ENCODE results near the gene C6orf141.

Gene C6orf141

DNA sequence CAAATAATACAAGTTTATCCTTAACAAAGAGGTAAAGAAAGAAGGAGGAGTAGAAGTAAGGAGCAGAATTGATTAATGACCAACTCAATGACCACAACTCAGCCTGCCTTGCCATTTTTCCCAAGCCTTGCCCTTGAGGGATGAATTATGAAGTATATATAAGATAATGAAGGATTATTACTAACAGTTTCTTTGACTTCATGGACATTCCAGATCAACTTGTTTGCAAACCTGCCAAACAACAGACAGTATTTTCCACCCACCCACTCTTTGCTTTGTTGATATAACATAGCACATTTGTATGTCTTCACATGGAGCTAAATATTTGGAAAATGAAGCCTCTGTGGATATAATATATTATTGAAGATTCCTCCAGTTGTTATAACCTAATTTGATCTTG lies 9.9 kb upstream of the C6orf141 start:
- DNase-seq: no peak

DNA sequence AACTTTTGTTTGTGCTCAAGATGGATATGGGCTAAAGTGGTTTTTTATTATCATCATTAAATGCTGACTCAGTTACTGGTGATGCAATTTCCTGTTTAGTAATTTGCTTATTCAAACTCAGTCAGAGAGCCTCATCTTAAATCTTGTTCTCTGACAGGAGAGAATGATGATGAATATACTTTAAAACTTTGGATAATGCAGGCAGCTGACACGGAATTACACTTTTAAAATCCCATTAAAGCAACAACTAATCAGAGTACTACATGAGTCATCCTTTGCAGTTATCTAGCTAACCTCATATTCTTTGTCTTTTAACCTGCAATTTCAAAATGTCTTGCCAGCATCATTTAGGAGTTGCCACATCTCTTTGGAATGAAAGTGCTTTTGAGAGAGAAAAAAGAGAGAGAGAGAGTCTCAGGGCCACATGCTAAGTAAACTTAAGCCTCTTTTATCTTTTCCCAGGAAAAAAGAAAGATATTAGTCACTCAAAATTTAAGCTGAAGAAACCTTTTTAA lies 9.2 kb upstream of the C6orf141 start:
- DNase-seq: no peak

DNA sequence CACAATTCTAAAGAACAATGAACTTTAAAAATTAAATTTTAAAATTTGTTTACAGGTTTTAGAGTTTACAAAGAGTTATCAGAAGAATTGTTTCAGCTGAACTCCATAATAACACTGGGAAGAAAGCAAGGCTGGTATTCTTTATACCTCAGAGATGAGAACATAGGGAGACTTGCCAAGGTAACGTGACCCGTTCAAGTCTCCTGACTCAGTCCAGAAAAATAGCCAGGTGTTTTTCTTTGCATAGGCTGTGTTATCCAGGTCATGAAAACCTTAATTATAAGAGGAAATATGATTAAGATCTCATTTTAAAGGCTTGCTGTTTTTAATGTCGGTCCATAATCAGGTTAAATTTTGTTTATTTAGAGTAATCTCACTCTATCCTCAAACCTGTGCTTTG lies 8.5 kb upstream of the C6orf141 start:
- no peak for DNase-seq

DNA sequence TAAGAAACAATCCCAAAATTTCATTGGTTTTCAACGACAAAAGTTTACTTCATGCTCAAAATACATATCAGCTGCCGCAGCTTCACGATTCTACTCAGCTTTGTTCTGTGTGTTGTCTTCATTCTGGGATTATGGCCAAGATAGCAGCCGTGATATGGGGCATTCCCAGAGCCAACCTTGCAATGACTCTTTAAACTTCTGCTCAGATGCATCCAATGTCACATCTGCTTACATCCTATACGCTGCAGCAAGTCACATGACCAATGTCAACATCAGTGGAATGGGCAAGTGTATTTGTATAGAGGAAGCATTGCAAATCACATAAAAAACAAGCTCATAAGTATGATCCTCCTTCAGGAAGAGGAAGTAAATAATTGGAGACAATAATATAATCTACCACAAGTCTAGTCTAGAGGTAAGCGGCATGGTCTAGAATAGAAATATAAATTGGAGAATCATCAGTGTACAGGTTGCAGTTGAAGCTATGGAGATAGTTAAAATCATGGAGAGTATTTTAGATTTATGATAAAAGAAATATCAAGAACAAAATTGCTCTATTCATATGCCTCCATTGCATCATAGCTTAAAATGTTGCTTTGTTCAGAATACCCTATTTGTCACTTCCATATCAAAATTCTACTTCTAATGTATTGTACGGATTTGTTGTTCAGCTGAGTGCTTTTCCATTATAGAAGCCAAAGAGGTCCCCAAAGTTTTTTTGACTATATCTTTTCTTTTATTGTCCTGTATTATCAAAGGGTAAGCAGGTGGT lies 7.2 kb upstream of the C6orf141 start:
- no peak for DNase-seq

DNA sequence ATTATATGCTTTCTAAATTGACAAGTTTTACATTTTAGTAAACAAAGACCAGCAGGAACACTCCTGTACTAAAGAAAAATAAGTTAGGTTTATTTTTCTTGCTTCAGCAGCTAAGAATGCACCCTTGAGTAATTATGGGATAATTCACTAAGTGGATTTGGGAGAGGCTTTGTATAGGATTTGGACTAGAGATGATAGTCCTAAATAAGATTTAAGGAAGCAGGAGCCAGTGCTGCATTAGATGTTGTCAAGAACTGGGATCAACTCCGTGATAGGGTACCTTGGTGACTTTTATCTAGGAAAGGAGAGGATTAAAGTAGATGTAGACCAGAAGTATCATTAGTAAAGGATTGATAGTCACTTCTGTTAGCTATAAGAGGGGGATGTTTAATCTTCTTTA lies 4.1 kb upstream of the C6orf141 start:
- no peak for DNase-seq

DNA sequence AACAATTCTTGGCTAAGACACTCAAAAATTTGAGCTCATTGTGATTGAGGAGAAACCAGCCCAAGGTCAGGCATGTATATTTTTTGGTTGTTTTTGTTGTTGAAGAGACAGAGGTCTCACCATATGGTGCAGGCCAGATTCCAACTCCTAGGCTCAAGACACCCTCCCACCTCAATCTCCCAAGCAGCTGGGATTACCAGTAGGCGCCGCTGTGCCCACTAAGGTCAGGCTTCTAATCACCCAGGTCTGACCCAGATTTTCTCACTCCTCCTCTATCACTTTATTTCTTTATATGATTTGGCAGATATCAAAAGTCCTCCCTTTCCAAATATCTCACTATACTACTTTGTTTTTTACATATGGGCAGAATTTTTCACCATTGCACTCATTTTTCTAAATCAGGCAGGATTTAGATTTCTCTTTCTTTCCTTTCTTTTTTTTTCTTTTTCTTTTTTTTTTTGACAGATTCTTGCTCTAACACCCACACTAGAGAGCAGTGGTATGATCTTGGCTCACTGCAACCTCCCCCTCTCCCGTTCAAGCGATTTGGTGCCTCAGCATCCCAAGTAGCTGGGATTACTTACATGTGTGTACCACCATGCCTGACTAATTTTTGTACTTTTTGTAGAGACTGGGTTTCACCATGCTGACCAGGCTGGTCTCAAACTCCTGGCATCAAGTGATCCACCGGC lies 1.7 kb upstream of the C6orf141 start:
- DNase-seq: no peak

DNA sequence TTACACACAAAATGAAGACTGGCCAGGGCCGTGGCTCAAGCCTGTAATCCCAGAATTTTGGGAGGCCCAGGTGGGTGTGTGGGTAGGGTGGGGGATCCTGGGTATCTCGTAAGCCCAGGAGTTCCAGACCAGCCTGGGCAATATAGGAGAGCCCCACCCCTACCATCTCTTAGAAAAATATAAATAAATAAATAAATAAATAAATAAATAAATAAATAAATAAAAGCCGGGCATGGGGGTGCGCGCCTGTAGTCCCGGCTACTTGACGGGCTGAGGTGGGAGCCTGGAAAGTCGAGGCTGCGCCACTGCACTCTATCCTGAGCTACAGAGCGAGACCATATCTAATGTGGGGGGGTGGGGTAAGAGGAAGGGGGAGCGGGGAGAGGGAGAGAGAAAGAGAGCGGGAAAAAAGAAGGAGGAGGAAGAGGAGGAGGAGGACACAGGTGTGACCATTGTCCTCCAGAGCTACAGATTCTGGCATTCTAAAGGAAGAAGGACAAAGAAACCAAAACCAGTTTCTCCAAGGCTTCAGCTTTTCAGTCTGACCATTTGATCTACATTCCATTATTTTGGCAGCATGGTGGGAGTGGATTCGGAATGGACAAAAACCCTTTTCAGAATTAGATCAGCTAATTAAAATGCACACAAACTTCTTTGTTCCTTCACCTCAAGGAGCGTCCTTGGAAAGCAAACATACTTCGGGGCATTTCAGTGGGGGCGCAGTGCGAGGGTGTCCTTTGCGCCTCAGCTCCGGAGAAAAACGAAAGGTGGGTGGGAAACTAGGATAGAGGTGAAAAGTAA lies 577 bp upstream of the C6orf141 start:
- DNase-seq: no peak

DNA sequence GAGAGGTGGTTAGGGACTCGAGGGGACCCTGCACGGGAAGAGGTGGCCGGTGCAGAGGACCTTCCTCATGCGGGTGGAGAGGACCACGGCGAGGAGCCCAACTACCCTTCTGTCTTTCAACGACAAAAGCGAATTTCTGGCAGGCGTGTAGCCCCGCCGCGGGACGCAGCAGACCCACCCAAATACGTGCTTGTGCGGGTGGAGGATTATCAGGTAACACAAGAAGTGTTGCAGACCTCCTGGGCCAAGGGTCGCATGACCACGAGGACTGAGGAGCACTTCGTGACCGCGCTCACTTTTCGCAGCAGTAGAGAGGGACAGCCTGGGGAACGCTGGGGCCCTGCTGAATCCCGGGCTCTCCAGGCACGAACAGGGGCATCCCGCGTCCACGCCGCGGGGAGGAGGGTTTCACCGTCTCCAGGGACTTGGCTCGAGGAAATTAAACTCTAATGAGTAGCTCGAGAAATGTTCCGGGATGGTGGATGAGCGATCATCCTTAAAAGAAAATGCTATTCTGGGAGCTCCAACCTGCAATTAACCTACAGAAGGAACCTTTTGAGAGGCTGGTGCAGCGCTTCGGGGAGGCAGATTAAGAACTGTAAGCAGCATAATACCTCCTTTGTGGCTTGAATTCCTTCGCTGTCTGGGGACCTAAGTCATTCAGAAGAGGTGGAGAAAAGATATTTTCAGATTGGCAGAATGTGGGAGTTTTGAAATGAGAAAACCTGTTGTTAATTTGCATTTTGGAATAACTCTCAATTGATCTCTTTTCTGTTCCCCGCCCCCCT lies 804 bp downstream of the C6orf141 start:
- no peak for DNase-seq

DNA sequence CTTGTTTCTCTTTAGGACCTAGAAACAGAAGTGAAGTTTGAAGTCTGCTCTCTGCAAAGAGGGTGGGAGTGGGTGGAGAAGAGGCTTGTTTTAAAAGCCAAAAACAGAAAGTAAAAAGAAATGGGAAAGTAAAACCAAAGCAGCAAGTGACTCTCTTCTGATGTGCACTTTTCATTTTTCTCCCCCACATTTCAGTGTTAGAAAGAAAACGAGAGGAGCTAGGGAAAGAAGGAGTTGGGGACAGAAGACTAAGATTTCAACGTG lies 1.3 kb downstream of the C6orf141 start:
- DNase-seq: no peak

DNA sequence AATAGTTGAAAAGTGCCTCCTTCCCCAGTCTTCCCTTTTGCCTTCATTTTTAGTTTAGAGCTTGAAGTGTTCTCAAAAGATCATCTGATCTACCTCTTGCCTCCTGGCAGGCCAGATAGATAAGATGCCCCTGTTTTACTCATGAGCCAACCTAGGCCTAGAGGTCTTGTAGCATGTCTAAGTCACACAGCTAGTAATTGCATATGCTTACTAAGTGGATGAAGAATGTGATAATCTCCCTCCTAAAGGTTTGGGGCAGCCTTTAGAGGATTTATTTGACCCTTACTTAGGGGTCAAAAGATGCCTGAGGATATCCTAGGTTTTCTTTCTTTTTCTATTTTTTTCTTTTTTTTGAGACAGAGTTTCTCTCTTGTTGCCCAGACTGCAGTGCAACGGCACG lies 2.1 kb downstream of the C6orf141 start:
- DNase-seq: no peak

DNA sequence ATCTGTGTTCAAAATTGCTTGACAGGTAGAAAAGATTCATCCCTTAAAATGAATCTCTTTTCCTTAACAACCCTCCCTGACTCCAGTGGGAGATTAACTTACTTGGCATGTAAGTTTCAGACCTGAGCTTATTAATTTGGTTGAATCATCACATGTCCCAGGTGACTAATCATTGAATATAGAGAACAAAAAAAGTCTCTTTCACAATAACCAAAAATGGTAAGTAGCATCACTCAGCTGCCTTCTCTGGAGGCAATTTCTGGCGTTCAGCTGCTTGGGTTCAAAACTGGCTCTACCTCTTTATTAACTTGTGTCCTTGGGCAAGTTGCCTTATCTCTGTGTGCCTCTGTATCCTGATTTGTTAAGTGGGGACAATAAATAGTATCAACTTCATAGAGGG lies 2.9 kb downstream of the C6orf141 start:
- no peak for DNase-seq

DNA sequence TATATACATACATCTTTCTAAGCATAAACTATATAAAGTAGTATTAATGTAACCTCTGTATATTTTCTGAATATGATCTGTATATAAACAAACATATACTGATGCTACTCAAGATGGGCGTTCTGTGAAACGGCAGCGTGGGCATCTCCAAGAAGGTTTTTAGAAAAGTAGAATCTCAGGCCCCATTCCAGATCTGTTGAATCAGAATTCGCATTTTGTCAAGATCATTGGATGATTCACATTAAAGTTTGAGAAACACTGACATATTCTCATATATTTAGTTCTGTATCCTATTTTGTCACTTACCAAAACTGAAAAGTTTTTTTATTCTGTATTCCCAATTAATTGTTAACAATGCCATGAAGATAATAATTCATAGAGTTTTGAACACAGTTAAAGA lies 5.5 kb downstream of the C6orf141 start:
- no peak for DNase-seq

DNA sequence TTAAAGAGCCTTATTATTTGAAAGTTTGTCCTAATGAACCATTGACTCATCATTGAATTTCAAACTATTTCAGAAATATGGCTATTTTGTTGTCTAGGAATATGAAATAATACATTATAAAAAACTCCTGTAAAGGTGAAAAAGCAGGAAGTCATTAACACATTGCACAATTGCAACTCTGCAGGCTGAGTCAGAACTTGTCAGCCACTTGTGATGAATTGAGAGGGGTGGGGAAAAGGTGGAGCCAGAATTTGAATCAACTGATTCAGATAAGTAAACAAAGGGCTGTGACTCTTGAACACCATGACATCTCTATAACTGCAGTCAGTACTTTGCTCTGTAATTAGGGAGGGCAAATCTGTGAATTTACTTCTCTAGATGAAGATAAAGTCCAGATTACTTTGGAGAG lies 6.0 kb downstream of the C6orf141 start:
- DNase-seq: no peak

DNA sequence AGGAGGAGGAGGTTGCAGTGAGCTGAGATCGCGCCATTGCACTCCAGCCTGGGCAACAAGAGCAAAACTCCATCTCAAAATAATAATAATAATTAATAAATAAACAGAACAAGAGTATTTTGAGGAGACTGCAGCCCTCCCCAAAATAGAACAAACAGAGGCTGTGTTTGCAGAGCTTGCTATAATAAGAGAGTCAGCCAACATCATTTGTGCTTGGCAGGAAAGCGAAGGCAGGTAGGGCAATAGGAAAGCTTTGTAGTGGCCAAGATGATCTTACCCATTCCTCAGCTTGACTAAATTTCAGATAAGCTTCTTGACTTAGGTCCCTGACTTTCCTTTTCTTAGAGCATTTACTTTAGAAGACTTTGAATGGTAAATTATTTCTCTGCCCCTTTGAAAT lies 6.7 kb downstream of the C6orf141 start:
- no peak for DNase-seq

DNA sequence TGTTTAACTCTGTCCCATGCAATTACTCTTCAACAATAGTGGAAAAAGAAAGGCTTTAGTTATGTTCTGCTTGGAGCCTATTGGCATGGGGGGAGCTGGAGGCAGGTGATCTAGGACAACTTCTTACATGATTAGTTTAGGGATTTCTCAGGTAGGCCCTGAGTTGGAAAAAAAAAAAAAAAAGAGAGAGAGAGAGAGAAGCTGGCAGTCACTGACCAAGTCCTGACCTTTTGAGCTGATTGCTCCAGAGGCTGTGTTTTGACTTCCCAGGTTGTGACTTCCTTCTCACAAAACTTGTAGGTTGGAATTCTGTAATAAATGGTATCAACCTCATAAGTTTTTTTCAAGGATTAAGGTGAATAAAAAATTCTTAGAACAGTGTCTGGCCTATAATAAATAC lies 7.8 kb downstream of the C6orf141 start:
- DNase-seq: no peak

DNA sequence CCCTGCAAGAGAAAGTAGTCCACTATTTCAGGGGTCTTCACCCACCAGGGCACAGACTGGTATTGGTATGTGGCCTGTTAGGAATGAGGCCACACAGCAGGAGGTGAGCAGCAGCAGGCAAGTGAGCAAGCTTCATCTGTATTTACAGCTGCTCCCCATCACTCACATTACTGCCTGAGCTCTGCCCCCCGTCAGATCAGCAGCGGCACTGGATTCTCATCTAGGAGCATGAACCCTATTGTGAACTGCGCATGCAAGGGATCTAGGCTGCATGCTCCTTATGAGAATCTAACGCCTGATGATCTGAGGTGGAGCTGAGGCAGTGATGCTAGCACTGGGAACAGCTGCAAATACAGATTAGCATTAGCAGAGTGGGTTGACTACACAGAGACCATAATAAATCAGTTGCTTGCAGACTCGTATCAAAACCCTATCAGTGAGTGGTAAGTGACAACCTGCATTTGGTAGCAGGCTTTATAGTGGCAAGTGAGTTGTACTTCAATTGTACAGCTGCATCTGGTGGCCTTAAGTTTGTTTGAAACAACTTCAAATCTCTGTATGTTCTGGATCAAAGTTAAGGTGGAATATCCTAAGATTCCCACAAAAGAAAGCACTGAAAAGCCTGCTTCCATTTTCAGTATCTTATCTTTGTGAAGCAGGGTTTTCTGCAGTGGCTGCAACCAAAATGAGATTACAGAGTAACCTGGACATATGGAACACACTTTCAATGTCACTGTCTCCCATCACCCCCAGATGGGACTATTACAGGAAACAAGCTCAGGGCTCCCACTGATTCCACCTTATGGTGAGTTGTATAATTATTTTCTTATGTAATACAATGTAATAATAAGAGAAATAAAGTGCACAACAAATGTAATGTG lies 12.8 kb downstream of the C6orf141 start:
- DNase-seq: no peak

DNA sequence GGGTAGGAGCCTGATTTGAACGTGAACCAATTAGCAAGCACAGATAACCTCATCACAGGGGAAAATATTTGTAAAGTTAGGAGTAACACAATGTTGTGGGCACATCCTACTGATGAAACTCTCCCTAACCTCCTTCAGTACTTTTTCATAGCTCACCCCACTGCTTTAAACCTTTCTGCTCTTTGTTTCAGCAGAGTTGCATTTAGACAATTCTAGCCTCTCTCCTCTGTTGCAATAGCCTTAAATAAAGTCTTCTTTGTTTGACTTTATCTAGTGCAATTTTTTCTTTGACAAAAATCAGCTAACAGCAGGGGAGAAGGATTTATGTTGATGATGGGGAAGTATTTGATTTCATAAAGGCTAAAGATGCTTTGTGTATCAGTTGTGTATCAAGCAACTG lies 14.1 kb downstream of the C6orf141 start:
- DNase-seq: no peak

DNA sequence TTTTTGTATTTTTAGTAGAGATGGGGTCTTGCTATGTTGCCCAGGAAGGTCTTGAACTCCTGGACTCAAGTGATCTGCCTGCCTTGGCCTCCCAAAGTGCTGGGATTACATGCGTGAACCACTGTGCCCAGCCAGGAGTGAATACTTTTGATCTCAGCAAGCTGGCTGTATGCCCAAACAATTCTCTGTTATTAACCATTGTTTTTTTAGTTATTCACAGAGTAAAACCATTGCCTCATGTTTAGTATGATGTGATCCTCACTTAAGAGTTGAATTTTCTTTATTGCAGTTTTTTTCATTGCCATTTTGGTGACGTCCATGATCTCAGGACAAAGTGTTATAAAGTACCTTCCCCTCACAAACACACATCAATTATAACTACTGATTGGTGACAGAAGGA lies 14.8 kb downstream of the C6orf141 start:
- no peak for DNase-seq

DNA sequence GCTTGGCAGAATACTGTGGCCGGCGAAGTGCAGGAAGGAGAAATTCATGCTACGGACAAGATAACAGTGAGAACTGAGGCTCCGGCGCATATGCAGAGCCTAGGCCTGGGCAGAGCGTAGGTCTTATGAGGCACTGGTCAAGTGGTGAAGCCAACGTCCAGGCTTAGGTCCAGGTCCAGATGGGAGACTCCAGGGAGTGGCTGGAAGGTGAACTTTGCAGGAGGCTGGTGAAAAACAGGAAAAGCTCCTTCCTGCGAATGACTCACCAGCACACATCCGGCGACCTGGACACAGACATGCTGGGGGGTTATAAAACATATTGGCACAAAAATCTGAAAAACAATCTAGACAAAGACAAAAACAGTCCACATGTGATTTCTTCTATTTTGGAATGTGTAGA lies 15.4 kb downstream of the C6orf141 start:
- DNase-seq: no peak

DNA sequence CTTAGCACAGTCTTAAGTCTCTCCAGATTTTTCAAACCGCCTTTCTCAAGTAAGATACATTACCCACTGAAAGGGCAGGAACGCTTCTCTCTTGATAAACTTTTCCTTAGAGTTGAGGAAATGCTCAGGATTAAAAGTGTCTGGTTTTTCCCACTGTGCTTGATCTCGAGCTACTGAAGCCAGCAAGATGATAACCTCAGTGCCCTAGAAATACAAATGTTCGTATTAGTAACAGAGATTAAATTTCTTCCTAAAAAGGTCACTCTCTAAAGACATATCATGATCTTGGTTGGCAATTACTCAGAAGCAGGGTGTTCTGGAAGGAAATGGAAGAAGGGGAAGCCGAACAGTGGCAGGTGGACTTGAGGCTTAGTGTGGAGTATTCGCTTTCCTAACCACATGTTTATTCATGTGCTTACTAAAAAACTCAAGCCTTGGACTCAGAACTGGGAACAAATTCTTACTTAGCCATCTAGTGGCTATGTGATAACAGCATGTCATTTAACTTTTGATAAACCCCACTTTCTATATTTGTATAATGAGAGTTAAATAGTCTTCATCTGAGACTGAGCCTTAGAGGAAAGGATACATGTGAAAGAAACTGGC lies 20.1 kb downstream of the C6orf141 start:
- DNase-seq: no peak

DNA sequence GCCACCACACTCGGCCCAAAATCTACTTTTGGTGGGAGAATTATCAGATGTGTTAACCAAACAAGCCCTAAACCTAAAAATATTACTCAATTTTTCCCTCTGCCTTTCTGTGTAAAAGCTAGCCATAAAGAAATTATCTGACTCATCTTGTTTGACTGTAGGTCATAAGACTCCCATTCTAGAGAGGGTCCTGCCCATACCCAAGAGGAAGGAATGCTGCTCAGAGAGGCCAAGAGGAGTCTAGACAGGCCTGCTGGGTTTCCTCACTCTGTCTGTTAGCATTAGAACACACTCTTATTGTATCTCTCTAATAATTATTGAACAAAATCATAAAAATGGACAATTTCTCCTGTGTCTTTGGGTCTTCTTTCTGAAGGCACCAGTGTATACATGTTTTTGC lies 26.1 kb downstream of the C6orf141 start:
- DNase-seq: no peak

DNA sequence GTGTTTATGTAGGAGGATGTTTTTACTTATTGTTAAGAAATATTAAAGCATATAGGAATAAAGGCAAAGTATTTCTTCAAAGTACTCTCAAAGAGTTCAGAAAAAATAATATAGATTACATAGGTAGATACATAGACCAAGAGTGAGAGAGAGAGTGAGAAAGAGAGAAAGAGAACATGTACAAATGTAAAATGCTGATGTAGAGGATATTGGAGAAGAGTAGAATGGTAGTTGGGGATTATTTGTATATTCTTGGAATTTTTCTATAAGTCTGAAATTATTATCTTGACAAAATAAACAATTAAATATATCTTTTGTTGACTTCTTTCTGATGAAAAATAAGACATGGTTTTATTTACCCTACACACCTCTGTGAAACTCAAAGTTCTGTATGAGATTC lies 29.2 kb downstream of the C6orf141 start:
- DNase-seq: no peak
